Left lung (tissue), 10 donors: ENCODE data around the gene ANKRD12. TPM values are rescaled to one million over a fixed set of nuclear protein-coding genes. Genes with fewer than 3 reads are reported as not detected.

Source experiments
- ATAC-seq: fragments of 200-7000 bp; cut with Tn5 transposase; one replicate; pipeline ENCODE4 v1.9.1; 2020; ENCODE audit warnings: moderate library complexity
- DNase-seq, 4 donors: peaks; one replicate each; pipeline ENCODE4 v3.0.0-alpha.2; 2013 to 2020
- H3K27ac ChIP-seq, 2 donors: fragments of 200-600 bp; sonication (generic) in 1 of 2; one replicate each; pipeline versions ENCODE4 v1.5.0 to v1.8.0; 2020 to 2021
- H3K27me3 ChIP-seq, 2 donors: fragments of 200-600 bp; sonication (generic) in 1 of 2; one replicate each; pipeline versions ENCODE4 v1.5.0 to v1.8.0; 2020 to 2021
- H3K36me3 ChIP-seq, 2 donors: fragments of 200-600 bp; sonication (generic) in 1 of 2; one replicate each; pipeline versions ENCODE4 v1.5.0 to v1.8.0; 2020 to 2021
- H3K4me1 ChIP-seq, 2 donors: fragments of 200-600 bp; one replicate each; pipeline ENCODE4 v1.8.0; 2021
- H3K4me3 ChIP-seq, 2 donors: fragments of 200-600 bp; sonication (generic) in 1 of 2; one replicate each; pipeline versions ENCODE4 v1.5.0 to v1.8.0; 2020 to 2021; ENCODE audit warnings: mild to moderate bottlenecking in 1 of 2
- H3K9me3 ChIP-seq, 2 donors: fragments of 200-600 bp; sonication (generic) in 1 of 2; one replicate each; pipeline versions ENCODE4 v1.5.0 to v1.8.0; 2020 to 2021
- CTCF ChIP-seq, 2 donors: fragments of 200-600 bp; sonication (generic) in 1 of 2; IDR thresholded peaks; one replicate each; pipeline versions ENCODE4 v1.5.0 to v1.8.0; 2021; ENCODE audit warnings: antibody characterized with exemption in 2 of 2
- intact Hi-C, 2 donors: fragments of 100-400 bp; cut with DNase I; formaldehyde crosslinking; loops; one replicate each; pipeline versions ENCODE4 v1.11.2 to v1.14.2; 2022
- polyA plus RNA-seq, 6 donors: library from polyadenylated mRNA; unstranded; fragments of 120-200 nt; gene quantifications; one replicate each; pipeline ENCODE4 v1.2.1, GENCODE V29; 2013; ENCODE audit not compliant: insufficient read length in 6 of 6
- total RNA-seq, 2 donors: library from RNA; stranded (reverse); fragmentation: NEBNext Ultra II Directional; extraction: Animal tissue kit (Norgen Biotek cat#: 25700); gene quantifications; one replicate each; pipeline ENCODE4 v1.2.1, GENCODE V29; 2021
- donor health status: DM: no; HTN: yes; CAD: no.
- donor health status: DM: no; HTN: no; CAD: no.

Gene ANKRD12
- total and polyA plus RNA-seq, 8 donors = 20.0 to 64.3 (median 31.4) TPM

DNA sequence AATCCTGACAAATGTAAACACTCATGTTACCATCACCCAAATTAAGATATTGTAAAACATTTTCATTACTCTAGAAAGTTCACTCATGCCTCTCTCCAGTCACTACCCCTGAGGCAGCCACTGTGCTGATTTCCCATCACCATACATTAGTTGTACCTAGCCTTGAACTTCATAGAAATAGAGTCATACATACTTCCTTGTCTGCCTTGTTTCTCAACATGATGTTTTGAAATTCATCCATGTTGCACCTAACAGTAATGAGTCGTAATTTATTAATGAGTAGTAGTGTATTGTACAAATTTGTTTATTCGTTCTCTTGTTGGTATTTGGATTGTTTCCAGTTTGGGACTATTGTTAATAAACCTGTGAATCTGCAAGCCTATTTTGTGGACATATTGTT, 149.0 kb downstream of the ANKRD12 start:
- ATAC-seq (no peak), DNase-seq (no peak)
- TF ChIP-seq CTCF (IDR thresholded peaks at IDR 0.05) = no peak
- H3K36me3 ChIP-seq = peaks cover 0 to 26% of the 10 kb centered on the region in 2 donors
- no peak overlapping the region for H3K4me3 ChIP-seq
- no peaks in the 10 kb centered on the region for H3K27me3 ChIP-seq
- H3K4me1 ChIP-seq = no peaks in the 10 kb centered on the region
- intact Hi-C loops = no loop called here
- no peak overlapping the region for H3K27ac ChIP-seq
- peaks cover 0 to 2% of the 10 kb centered on the region in 2 donors for H3K9me3 ChIP-seq

DNA sequence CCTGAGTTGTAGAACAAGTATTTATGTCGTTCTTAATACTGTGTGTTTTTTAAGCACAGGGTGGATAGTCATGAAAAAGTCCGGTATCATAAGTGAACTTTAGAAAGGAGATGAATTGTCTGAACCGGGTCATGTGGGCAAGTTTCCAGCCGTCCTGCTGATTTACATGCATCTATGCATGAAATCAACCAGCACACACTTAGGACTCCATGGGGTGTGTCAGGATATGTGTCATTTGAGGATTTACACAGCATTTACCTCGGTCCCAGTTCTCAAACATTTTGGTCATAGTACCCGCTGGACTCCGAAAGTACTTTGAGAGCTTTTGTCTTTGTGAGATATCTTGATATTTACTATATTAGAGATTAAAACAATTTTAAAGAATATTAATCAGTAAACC, 150.5 kb downstream of the ANKRD12 start:
- Histone ChIP-seq H3K4me3 (no peak overlapping the region), H3K27me3 (no peaks in the 10 kb centered on the region), H3K36me3 (peaks cover 0 to 15% of the 10 kb centered on the region in 2 donors), H3K27ac (no peak overlapping the region), H3K9me3 (peaks cover 0 to 6% of the 10 kb centered on the region in 2 donors), H3K4me1 (no peaks in the 10 kb centered on the region)
- no peak for ATAC-seq
- no peak for DNase-seq
- intact Hi-C loops = no loop called here
- no peak for TF ChIP-seq CTCF (IDR thresholded peaks at IDR 0.05)

- intact Hi-C loops = no loop called here
Measured at GRCh38 chr18:9289698-9290097, 153.1 kb downstream of the ANKRD12 start.

GRCh38 chr18:9290156-9290555, 153.6 kb downstream of the ANKRD12 start:
- H3K4me3 ChIP-seq = no peak overlapping the region
- intact Hi-C loops = no loop called here
- H3K4me1 ChIP-seq = no peaks in the 10 kb centered on the region
- ATAC-seq (no peak), DNase-seq (peak in 2 of 4 donors; percentile 23 to 30)
- no peak for TF ChIP-seq CTCF (IDR thresholded peaks at IDR 0.05)
- H3K27me3 ChIP-seq = no peaks in the 10 kb centered on the region
- peaks cover 0 to 34% of the 10 kb centered on the region in 2 donors for H3K9me3 ChIP-seq
- H3K36me3 ChIP-seq = no peaks in the 10 kb centered on the region
- no peak overlapping the region for H3K27ac ChIP-seq

More at GRCh38 chr18:9289698-9290097, 153.1 kb downstream of the ANKRD12 start:
- DNase-seq = no peak
- no peak for ATAC-seq
- H3K4me1 ChIP-seq = no peaks in the 10 kb centered on the region
- H3K9me3 ChIP-seq = peaks cover 0 to 31% of the 10 kb centered on the region in 2 donors
- H3K27me3 ChIP-seq = no peaks in the 10 kb centered on the region
- H3K27ac ChIP-seq = no peak overlapping the region
- no peak overlapping the region for H3K4me3 ChIP-seq
- TF ChIP-seq CTCF (IDR thresholded peaks at IDR 0.05) = no peak
- no peaks in the 10 kb centered on the region for H3K36me3 ChIP-seq

GRCh38 chr18:9292047-9292446, 155.5 kb downstream of the ANKRD12 start:
- TF ChIP-seq CTCF (IDR thresholded peaks at IDR 0.05) = no peak
- peaks cover 0 to 48% of the 10 kb centered on the region in 2 donors for H3K9me3 ChIP-seq
- H3K27me3 ChIP-seq = no peaks in the 10 kb centered on the region
- intact Hi-C loops = no loop called here
- no peaks in the 10 kb centered on the region for H3K4me1 ChIP-seq
- no peak for ATAC-seq
- no peak overlapping the region for H3K4me3 ChIP-seq
- H3K36me3 ChIP-seq = no peaks in the 10 kb centered on the region
- no peak overlapping the region for H3K27ac ChIP-seq
- DNase-seq = no peak
